Sigmoid colon (tissue), 7 donors: ENCODE data around the gene MAPKAP1. TPM values are rescaled to one million over a fixed set of nuclear protein-coding genes. Genes with fewer than 3 reads are reported as not detected.

Source experiments
- DNase-seq: peaks from one replicate; pipeline ENCODE4 v3.0.0-alpha.2; 2019
- H3K27ac ChIP-seq, 4 donors: fragments of 200-600 bp; sonication (generic); one replicate each; pipeline ENCODE4 v1.5.1; 2016 to 2019; ENCODE audit warnings: mild to moderate bottlenecking in 1 of 4
- H3K27me3 ChIP-seq, 3 donors: fragments of 200-600 bp; sonication (generic); one replicate each; pipeline ENCODE4 v1.5.1; 2019; ENCODE audit warnings: mild to moderate bottlenecking in 1 of 3
- H3K36me3 ChIP-seq, 4 donors: fragments of 200-600 bp; sonication (generic); one replicate each; pipeline ENCODE4 v1.5.1; 2016 to 2019
- H3K4me1 ChIP-seq, 4 donors: fragments of 200-600 bp; sonication (generic); one replicate each; pipeline ENCODE4 v1.5.1; 2017 to 2019
- H3K4me3 ChIP-seq, 4 donors: fragments of 200-600 bp; sonication (generic); one replicate each; pipeline ENCODE4 v1.5.1; 2017 to 2019; ENCODE audit warnings: mild to moderate bottlenecking in 2 of 4, moderate library complexity in 1 of 4
- H3K9me3 ChIP-seq, 4 donors: fragments of 200-600 bp in 3 of 4; sonication (generic) in 3 of 4; one replicate each; pipeline versions ENCODE4 v1.5.1 to v1.6.1; 2013 to 2019
- CTCF ChIP-seq, 4 experiments: fragments of 450-650 bp in 3 of 4; fragments of 200-600 bp in 1 of 4; IDR thresholded peaks; one replicate each; pipeline ENCODE4 v1.5.1; 2016 to 2019; ENCODE audit warnings: antibody characterized with exemption in 4 of 4, mild to moderate bottlenecking in 3 of 4, moderate library complexity in 2 of 4
- EP300 ChIP-seq, 4 donors: sonication (generic); formaldehyde crosslinking; IDR thresholded peaks; one replicate each; pipeline ENCODE4 v1.6.1; 2017; ENCODE audit warnings: antibody characterized with exemption in 4 of 4
- POLR2A ChIP-seq, 2 donors: fragments of 450-650 bp; IDR thresholded peaks; one replicate each; pipeline ENCODE4 v1.6.1; 2016; ENCODE audit warnings: antibody characterized with exemption in 2 of 2, mild to moderate bottlenecking in 2 of 2, moderate library complexity in 2 of 2
- POLR2AphosphoS5 ChIP-seq, 4 donors: sonication (generic); formaldehyde crosslinking; IDR thresholded peaks; one replicate each; pipeline ENCODE4 v1.6.1; 2017; ENCODE audit warnings: antibody characterized with exemption in 4 of 4
- WGBS, 2 donors: extraction: QIAGEN DNeasy Blood & Tissue Kit; methylation state at CpG; one replicate each; pipeline ENCODE4 v1.1.7; 2013; 5-methylcytosine and 5-hydroxymethylcytosine counted together
- intact Hi-C: fragments of 100-400 bp; cut with DNase I; formaldehyde crosslinking; loops from one replicate; pipeline ENCODE4 v1.15.1; 2023
- polyA plus RNA-seq, 3 donors: library from polyadenylated mRNA; stranded (reverse); fragments of 200-250 nt; gene quantifications; one replicate each; pipeline ENCODE4 v1.2.3, GENCODE V29; 2013
- total RNA-seq, 4 donors: library from RNA; depleted of rRNA; stranded (reverse); fragments of >200 nt; gene quantifications; one replicate each; pipeline ENCODE4 v1.1.0, GENCODE V29; 2016
- donor health status: healthy with polysubstance abuse.
- donor health status: Bipolar disorder and iron deficiency.
- donor health status: healthy.

MAPKAP1 gene
- total RNA-seq (100 to 1,000 TPM in 1 of 4 donors, 10 to 100 TPM in 3; 84.3 to 155 (median 88.2) TPM), polyA plus RNA-seq (10 to 100 TPM; 37.2 to 62.4 (median 37.2) TPM)

GRCh38 chr9:125706651-125707471 lies at the start of gene MAPKAP1:
MAPKAP1 (minus strand) TSS chr9:125707208; CDS start chr9:125672574, 34,634 bp downstream.
- Histone ChIP-seq H3K4me3 (peak within 1 kb of the TSS; percentile 80 to 100 (median 90)), H3K9me3 (no peaks in the 10 kb centered on the region), H3K4me1 (peaks cover 0 to 25% (median 17%) of the 10 kb centered on the region in 4 donors), H3K27me3 (no peaks in the 10 kb centered on the region), H3K36me3 (no peaks in the 10 kb centered on the region), H3K27ac (peak within 1 kb of the TSS; percentile 76 to 89 (median 82))
- intact Hi-C loops, result loop anchor here (2.0 kb wide), 1 partner anchor 40 kb away; the partner anchor contains the start of gene PBX3
- WGBS, 2 donors, result 0 to 1% methylated on average over 63 of the region's 63 CpGs
- peak; percentile 99 for DNase-seq
- peak; percentile 51 to 85 (median 79) for TF ChIP-seq POLR2AphosphoS5 (IDR thresholded peaks at IDR 0.05)
- TF ChIP-seq CTCF (IDR thresholded peaks at IDR 0.05), result no peak
- TF ChIP-seq POLR2A (IDR thresholded peaks at IDR 0.05), result peak; percentile 48 to 51

- no peak for DNase-seq
- H3K4me1 ChIP-seq, result peaks cover 0 to 100% (median 85%) of the 10 kb centered on the region in 4 donors
- H3K36me3 ChIP-seq, result no peaks in the 10 kb centered on the region
- intact Hi-C loops, result loop anchor here (5.0 kb wide), 1 partner anchor 46 kb away; no protein-coding TSS in a partner anchor
- no peaks in the 10 kb centered on the region for H3K9me3 ChIP-seq
- TF ChIP-seq CTCF (IDR thresholded peaks at IDR 0.05) (no peak), POLR2AphosphoS5 (IDR thresholded peaks at IDR 0.05) (no peak), POLR2A (IDR thresholded peaks at IDR 0.05) (no peak), EP300 (IDR thresholded peaks at IDR 0.05) (no peak)
- no peak overlapping the region for H3K4me3 ChIP-seq
- 90 to 96% methylated on average over 4 of the region's 4 CpGs for WGBS, 2 donors
- H3K27me3 ChIP-seq, result no peaks in the 10 kb centered on the region
- H3K27ac ChIP-seq, result peak overlapping the region in 3 of 4 donors; percentile 17 to 98 (median 90)
Observed at GRCh38 chr9:125756518-125756917, 49.5 kb upstream of the MAPKAP1 start.

- Histone ChIP-seq H3K27me3 (no peaks in the 10 kb centered on the region), H3K4me3 (no peak overlapping the region), H3K4me1 (peaks cover 0 to 94% (median 76%) of the 10 kb centered on the region in 4 donors), H3K36me3 (no peaks in the 10 kb centered on the region), H3K27ac (peak overlapping the region in 3 of 4 donors; percentile 90 to 98 (median 94)), H3K9me3 (no peaks in the 10 kb centered on the region)
- 79 to 85% methylated on average over 1 of the region's 1 CpG for WGBS, 2 donors
- DNase-seq, result no peak
- intact Hi-C loops, result loop anchor here (5.0 kb wide), 1 partner anchor 47 kb away; no protein-coding TSS in a partner anchor
- TF ChIP-seq CTCF (IDR thresholded peaks at IDR 0.05) (no peak), EP300 (IDR thresholded peaks at IDR 0.05) (no peak), POLR2AphosphoS5 (IDR thresholded peaks at IDR 0.05) (no peak)
Observed at GRCh38 chr9:125755340-125755739, 48.3 kb upstream of the MAPKAP1 start.

- H3K27me3 ChIP-seq, result no peaks in the 10 kb centered on the region
- TF ChIP-seq POLR2AphosphoS5 (IDR thresholded peaks at IDR 0.05) (no peak), POLR2A (IDR thresholded peaks at IDR 0.05) (no peak), EP300 (IDR thresholded peaks at IDR 0.05) (no peak), CTCF (IDR thresholded peaks at IDR 0.05) (no peak)
- intact Hi-C loops, result no loop called here
- no peak for DNase-seq
- peak overlapping the region in 2 of 4 donors; percentile 19 to 94 for H3K4me3 ChIP-seq
- H3K4me1 ChIP-seq, result peaks cover 0 to 82% (median 68%) of the 10 kb centered on the region in 4 donors
- H3K9me3 ChIP-seq, result no peaks in the 10 kb centered on the region
- H3K27ac ChIP-seq, result peak overlapping the region in 3 of 4 donors; percentile 90 to 98 (median 94)
- no peaks in the 10 kb centered on the region for H3K36me3 ChIP-seq
- 72 to 81% methylated on average over 2 of the region's 2 CpGs for WGBS, 2 donors
Observed at GRCh38 chr9:125754096-125754495, 47.1 kb upstream of the MAPKAP1 start.
